HepG2 (cell line): Measurements from ENCODE around the gene CYSTM1.

Experiments
- CREM ChIP-seq, 2 experiments: sonication (generic) in 1 of 2; formaldehyde crosslinking in 1 of 2; IDR thresholded peaks; 2 replicates each; pipeline versions ENCODE4 v1.4.0 to v1.6.1; 2016 to 2020; ENCODE audit warnings: antibody characterized with exemption in 1 of 2, mild to moderate bottlenecking in 1 of 2, missing genetic modification reagents in 1 of 2
- EZH2 ChIP-seq: conservative IDR thresholded peaks from 2 replicates; pipeline ENCODE4 v1.6.1; 2012; ENCODE audit warnings: mild to moderate bottlenecking, low read depth, low read length, moderate library complexity
- HCFC1 ChIP-seq: fragments of 150-350 bp; IDR thresholded peaks from 2 replicates; pipeline ENCODE4 v1.6.1; 2014; ENCODE audit warnings: low read depth, low read length
- KLF16 ChIP-seq, 2 experiments: sonication (generic) in 1 of 2; formaldehyde crosslinking in 1 of 2; IDR thresholded peaks; 2 replicates each; pipeline versions ENCODE4 v1.6.1 to v1.8.0; 2016 to 2023; ENCODE audit warnings: missing genetic modification reagents in 2 of 2, missing compliant biosample characterization in 1 of 2
- ZNF609 ChIP-seq: sonication (generic); formaldehyde crosslinking; IDR thresholded peaks from 2 replicates; pipeline ENCODE4 v1.4.0; 2020; ENCODE audit warnings: mild to moderate bottlenecking, missing genetic modification reagents, borderline replicate concordance
- ZNF724P ChIP-seq: sonication (generic); formaldehyde crosslinking; IDR thresholded peaks from 2 replicates; pipeline ENCODE4 v1.8.0; 2022; ENCODE audit warnings: missing genetic modification reagents, borderline replicate concordance
- TF ChIP-seq, protein P1 (sequence below): sonication (generic); formaldehyde crosslinking; IDR thresholded peaks from 2 replicates; pipeline ENCODE4 v1.5.0; 2020; ENCODE audit warnings: mild to moderate bottlenecking, missing genetic modification reagents, moderate library complexity

DNA sequence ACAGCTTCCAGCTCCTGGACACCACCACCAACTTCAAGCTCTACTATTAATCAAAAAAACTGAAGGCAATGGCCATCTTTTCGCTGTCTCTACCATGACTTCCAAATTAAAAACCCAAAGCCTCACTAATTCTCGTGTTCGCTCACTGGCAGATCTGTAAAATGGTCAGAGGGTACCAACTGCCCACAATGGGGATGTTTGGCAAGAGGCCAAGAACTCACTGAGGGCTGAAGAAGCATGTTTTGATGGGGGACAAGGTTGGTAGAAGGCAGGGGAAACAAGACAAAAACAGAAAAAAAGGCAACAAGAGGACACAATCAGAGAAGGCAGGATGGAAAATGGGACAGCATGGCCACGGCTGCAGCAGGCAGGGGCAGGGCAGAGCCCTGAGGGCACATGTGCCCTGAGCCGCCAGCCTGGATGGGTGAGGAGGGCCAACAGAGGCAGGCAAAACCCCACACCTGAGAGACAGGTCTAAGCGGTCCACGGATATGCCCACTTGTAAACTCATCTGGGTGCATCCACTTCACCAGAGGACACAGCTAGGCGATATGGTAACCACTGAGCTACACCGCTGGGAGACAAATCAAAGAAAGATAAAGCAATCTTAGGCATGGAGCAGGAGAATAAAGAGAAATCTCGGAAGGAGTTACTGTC lies 77.6 kb downstream of the CYSTM1 start:
- TF ChIP-seq ZNF609 = no peak
- TF ChIP-seq, protein P1, sequence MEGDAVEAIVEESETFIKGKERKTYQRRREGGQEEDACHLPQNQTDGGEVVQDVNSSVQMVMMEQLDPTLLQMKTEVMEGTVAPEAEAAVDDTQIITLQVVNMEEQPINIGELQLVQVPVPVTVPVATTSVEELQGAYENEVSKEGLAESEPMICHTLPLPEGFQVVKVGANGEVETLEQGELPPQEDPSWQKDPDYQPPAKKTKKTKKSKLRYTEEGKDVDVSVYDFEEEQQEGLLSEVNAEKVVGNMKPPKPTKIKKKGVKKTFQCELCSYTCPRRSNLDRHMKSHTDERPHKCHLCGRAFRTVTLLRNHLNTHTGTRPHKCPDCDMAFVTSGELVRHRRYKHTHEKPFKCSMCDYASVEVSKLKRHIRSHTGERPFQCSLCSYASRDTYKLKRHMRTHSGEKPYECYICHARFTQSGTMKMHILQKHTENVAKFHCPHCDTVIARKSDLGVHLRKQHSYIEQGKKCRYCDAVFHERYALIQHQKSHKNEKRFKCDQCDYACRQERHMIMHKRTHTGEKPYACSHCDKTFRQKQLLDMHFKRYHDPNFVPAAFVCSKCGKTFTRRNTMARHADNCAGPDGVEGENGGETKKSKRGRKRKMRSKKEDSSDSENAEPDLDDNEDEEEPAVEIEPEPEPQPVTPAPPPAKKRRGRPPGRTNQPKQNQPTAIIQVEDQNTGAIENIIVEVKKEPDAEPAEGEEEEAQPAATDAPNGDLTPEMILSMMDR = no peak
- TF ChIP-seq CREM (IDR thresholded peaks at IDR 0.05) = no peak
- no peak for TF ChIP-seq CREM (CRISPR knock-in tag; IDR thresholded peaks at IDR 0.05)
- TF ChIP-seq EZH2 = no peak
- TF ChIP-seq HCFC1 = no peak
- no peak for TF ChIP-seq KLF16 (CRISPR knock-in tag; IDR thresholded peaks at IDR 0.05)
- TF ChIP-seq ZNF724P (CRISPR knock-in tag) = no peak
